Gastroesophageal sphincter (tissue), 3 donors: ENCODE measurements around the gene TMEM169.

ENCODE experiments used
- CTCF ChIP-seq, 4 experiments: fragments of 200-600 bp in 2 of 4; fragments of 450-650 bp in 2 of 4; sonication (generic) in 1 of 4; IDR thresholded peaks; one replicate each; pipeline ENCODE4 v1.5.1; 2017 to 2019; ENCODE audit warnings: antibody characterized with exemption in 4 of 4, mild to moderate bottlenecking in 2 of 4, moderate library complexity in 2 of 4
- EP300 ChIP-seq: sonication (generic); formaldehyde crosslinking; IDR thresholded peaks from one replicate; pipeline ENCODE4 v1.6.1; 2017; ENCODE audit warnings: antibody characterized with exemption, mild to moderate bottlenecking
- POLR2A ChIP-seq, 2 donors: fragments of 450-650 bp; IDR thresholded peaks; one replicate each; pipeline ENCODE4 v1.6.1; 2017; ENCODE audit warnings: antibody characterized with exemption in 2 of 2, mild to moderate bottlenecking in 2 of 2, moderate library complexity in 1 of 2
- POLR2AphosphoS5 ChIP-seq: sonication (generic); formaldehyde crosslinking; IDR thresholded peaks from one replicate; pipeline ENCODE4 v1.6.1; 2017; ENCODE audit warnings: antibody characterized with exemption

- TF ChIP-seq CTCF (IDR thresholded peaks at IDR 0.05) (no peak), EP300 (no peak), POLR2A (IDR thresholded peaks at IDR 0.05) (no peak), POLR2AphosphoS5 (no peak)
These were observed 9.2 kb upstream of the TMEM169 start for GRCh38 chr2:216072473-216072872.
